Measurements from ENCODE around the gene RNU11. TPM values are rescaled to one million over a fixed set of nuclear protein-coding genes. Genes with fewer than 3 reads are reported as not detected.
A peak's percentile ranks its signal among the peaks of the same experiment; 100 is the strongest.

Gene RNU11
- total RNA-seq, 2 experiments from 2014 or later: not detected

DNA sequence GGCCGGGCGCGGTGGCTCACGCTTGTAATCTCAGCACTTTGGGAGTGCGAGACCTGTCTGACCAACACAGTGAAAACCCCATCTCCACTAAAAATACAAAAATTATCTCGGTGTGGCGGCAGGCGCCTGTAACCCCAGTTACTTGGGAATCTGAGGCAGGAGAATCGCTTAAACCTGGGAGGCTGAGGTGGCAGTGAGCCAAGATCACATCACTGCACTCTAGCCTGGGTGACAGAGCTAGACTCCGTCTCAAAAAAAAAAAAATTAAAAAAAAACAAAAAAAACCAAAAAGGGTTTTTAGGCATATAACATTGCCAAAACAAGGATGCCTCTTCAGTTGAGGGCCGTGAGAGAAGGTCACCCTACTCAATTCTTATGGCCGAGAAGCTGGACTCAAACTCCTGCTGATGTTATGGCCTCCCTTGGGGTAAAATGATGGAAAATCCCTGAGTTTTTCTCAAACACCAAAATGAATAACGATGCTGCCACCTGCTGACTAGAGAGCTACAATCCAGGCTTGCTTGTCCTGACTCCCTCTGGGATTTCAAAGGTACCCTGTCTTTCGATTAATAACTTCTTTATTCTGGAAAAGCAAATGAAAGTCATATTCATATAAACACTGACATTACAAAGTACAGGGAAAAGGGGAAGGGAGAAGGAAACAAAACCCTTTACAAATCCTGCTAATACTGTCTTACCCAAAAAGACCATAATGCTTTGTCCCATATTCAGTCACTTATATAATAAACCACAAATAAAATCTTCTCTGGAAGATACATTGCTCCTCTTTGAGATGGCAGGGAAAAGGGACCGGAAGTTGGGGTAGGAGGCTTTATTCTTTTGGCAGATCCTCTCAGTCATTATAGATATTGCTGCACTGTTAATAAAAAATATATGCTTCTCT is 45.6 kb upstream of the RNU11 start:
- no peaks in the 10 kb centered on the region for H4K20me1 ChIP-seq (ENCODE audit: insufficient read depth, low read length)
- DNase-seq (ENCODE audit: low spot score): peak; percentile 68
- H3K36me3 ChIP-seq (ENCODE audit: insufficient read depth, low read length): peaks cover 43% of the 10 kb centered on the region
- POLR2A ChIA-PET: interaction anchor here (0.6 to 1.3 kb wide), 3 partner anchors 21 to 45 kb away, joined by 3 to 4 read pairs (median 3); no protein-coding TSS in a partner anchor
- H3K27ac ChIP-seq (ENCODE audit: low read depth, low read length, poor library complexity, severe bottlenecking): no peak overlapping the region
- no peaks in the 10 kb centered on the region for H3K9me2 ChIP-seq (ENCODE audit: insufficient read depth, low read length)
- H3K79me2 ChIP-seq (ENCODE audit: insufficient read depth, low read depth, low read length): no peaks in the 10 kb centered on the region
- H3K9me3 ChIP-seq (ENCODE audit: low read length): no peaks in the 10 kb centered on the region
- CTCF ChIA-PET (ENCODE audit: unreplicated experiment): interaction anchor here (0.5 to 1.1 kb wide), 2 partner anchors 145 to 354 kb away, joined by 3 read pairs; no protein-coding TSS in a partner anchor
- no peaks in the 10 kb centered on the region for H3K4me1 ChIP-seq (ENCODE audit: insufficient read depth, low read length, poor library complexity, severe bottlenecking)
- TSS peak; percentile 74 for BruUV-seq (replicated peaks)
- no peak overlapping the region for H3K4me2 ChIP-seq (ENCODE audit: low read length)
- intact Hi-C loops (cut with micrococcal nuclease; ENCODE audit: unreplicated experiment): loop anchor here (2.0 kb wide), 3 partner anchors 84 to 244 kb away; no protein-coding TSS in a partner anchor
- H2AFZ ChIP-seq (ENCODE audit: low read length): no peak overlapping the region
- no peak for TF ChIP-seq EZH2phosphoT487 (IDR thresholded peaks at IDR 0.05; ENCODE audit: borderline replicate concordance, low read depth, low read length)
- TF ChIP-seq, protein P1, sequence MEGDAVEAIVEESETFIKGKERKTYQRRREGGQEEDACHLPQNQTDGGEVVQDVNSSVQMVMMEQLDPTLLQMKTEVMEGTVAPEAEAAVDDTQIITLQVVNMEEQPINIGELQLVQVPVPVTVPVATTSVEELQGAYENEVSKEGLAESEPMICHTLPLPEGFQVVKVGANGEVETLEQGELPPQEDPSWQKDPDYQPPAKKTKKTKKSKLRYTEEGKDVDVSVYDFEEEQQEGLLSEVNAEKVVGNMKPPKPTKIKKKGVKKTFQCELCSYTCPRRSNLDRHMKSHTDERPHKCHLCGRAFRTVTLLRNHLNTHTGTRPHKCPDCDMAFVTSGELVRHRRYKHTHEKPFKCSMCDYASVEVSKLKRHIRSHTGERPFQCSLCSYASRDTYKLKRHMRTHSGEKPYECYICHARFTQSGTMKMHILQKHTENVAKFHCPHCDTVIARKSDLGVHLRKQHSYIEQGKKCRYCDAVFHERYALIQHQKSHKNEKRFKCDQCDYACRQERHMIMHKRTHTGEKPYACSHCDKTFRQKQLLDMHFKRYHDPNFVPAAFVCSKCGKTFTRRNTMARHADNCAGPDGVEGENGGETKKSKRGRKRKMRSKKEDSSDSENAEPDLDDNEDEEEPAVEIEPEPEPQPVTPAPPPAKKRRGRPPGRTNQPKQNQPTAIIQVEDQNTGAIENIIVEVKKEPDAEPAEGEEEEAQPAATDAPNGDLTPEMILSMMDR (conservative IDR thresholded peaks at IDR 0.05; ENCODE audit: low read length): peak; percentile 95
- H3K4me3 ChIP-seq (ENCODE audit: low read depth, low read length, poor library complexity, severe bottlenecking): no peak overlapping the region

DNA sequence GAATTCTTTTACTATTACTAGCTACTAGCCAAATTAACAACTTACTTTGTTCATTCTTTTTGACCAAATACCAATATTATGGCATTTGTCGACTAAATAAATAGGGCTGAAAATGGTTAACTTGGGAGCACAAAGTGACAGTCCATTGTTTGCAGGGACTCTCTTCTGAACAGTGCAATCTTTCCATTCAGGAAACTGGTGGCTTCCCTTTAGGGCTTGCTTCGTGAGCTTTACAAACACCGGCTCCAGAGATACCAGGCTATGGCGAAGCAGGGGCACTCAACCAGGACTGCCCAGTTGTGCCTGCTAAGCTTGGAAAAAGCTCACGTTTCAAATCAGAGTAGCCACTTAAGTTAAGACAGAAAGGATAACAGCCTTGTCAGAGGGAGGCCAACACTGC is 44.0 kb upstream of the RNU11 start:
- H3K36me3 ChIP-seq (ENCODE audit: insufficient read depth, low read length): peaks cover 46% of the 10 kb centered on the region
- H3K4me3 ChIP-seq (ENCODE audit: low read depth, low read length, poor library complexity, severe bottlenecking): no peak overlapping the region
- no peaks in the 10 kb centered on the region for H3K79me2 ChIP-seq (ENCODE audit: insufficient read depth, low read depth, low read length)
- H2AFZ ChIP-seq (ENCODE audit: low read length): no peak overlapping the region
- H3K9me2 ChIP-seq (ENCODE audit: insufficient read depth, low read length): no peaks in the 10 kb centered on the region
- no peaks in the 10 kb centered on the region for H4K20me1 ChIP-seq (ENCODE audit: insufficient read depth, low read length)
- H3K27ac ChIP-seq (ENCODE audit: low read depth, low read length, poor library complexity, severe bottlenecking): no peak overlapping the region
- intact Hi-C loops (cut with micrococcal nuclease; ENCODE audit: unreplicated experiment): no loop called here
- no peak overlapping the region for H3K4me2 ChIP-seq (ENCODE audit: low read length)
- ChIA-PET CTCF (ENCODE audit: unreplicated experiment) (interaction anchor here (0.6 kb wide), 2 partner anchors 39 to 281 kb away, joined by 3 to 6 read pairs; no protein-coding TSS in a partner anchor), POLR2A (interaction anchor here (0.7 kb wide), 1 partner anchor 122 kb away, joined by 3 read pairs; no protein-coding TSS in a partner anchor)
- no peaks in the 10 kb centered on the region for H3K4me1 ChIP-seq (ENCODE audit: insufficient read depth, low read length, poor library complexity, severe bottlenecking)
- H3K9me3 ChIP-seq (ENCODE audit: low read length): no peaks in the 10 kb centered on the region
- no TSS peak for BruUV-seq (replicated peaks)
- TF ChIP-seq EZH2phosphoT487 (IDR thresholded peaks at IDR 0.05; ENCODE audit: borderline replicate concordance, low read depth, low read length): no peak
- TF ChIP-seq, protein P1 (conservative IDR thresholded peaks at IDR 0.05; ENCODE audit: low read length): no peak
- DNase-seq (ENCODE audit: low spot score): no peak
